H7 (cell line): ENCODE results near the gene LRRFIP1. TPM values are rescaled to one million over a fixed set of nuclear protein-coding genes. Genes with fewer than 3 reads are reported as not detected.
A peak's percentile ranks its signal among the peaks of the same experiment; 100 is the strongest.

Source experiments
- DNase-seq: peaks from one replicate; pipeline ENCODE4 v3.0.0; 2012
- H3K27me3 ChIP-seq: 2 replicates; pipeline ENCODE4 v1.6.0; 2011; ENCODE audit warnings: mild to moderate bottlenecking, low read length; ENCODE audit not compliant: control insufficient read depth, insufficient read depth
- H3K36me3 ChIP-seq: replicated peaks from 2 replicates; pipeline ENCODE4 v1.5.1; 2011; ENCODE audit warnings: low read length; ENCODE audit not compliant: control insufficient read depth, insufficient read depth
- H3K4me3 ChIP-seq: 2 replicates; pipeline ENCODE4 v1.5.1; 2011; ENCODE audit warnings: low read depth, mild to moderate bottlenecking, control low read depth, low read length, moderate library complexity; ENCODE audit not compliant: insufficient read depth
- total RNA-seq: library from RNA; depleted of rRNA; stranded (reverse); fragments of >200 nt; shearing (Covaris generic); gene quantifications from 2 replicates; pipeline ENCODE4 v1.2.3, GENCODE V29; 2014

Gene LRRFIP1
- total RNA-seq, 1 experiment from 2014 or later = 49.9 TPM

DNA sequence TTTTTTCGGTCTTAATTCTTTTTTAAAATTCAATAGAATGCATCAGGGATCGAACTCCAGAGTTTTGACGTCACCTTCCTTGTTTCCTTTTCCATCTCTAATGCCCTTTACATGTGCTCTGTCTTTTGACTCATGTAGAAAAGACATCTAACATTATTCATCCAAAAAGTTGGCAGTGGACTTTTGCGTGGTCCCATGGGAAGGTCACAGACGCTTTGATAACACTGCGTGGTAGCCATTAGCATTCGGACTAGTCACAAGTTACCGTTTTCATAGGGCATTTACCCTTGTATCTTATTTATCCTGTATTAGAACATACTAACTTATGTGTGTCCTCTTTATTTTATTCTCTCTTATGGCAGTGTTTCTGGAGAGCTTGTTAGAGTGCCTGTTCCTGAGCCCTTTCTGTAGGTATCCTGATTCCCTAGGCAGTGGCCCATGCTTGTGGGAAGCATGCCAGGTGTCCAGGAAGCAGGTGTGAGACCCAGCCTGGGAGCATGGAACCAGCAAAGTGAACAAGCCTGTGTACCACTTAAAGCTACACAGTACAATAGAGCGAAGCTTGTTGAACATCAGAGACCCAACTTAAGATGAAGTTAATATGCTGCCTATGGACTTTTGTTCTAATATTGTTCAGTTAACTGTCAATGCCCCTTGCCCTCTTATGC, 97.6 kb downstream of the LRRFIP1 start:
- DNase-seq = no peak
- Histone ChIP-seq H3K4me3 (no peak overlapping the region), H3K36me3 (no peaks in the 10 kb centered on the region), H3K27me3 (no peaks in the 10 kb centered on the region)

- Histone ChIP-seq H3K27me3 (no peaks in the 10 kb centered on the region), H3K36me3 (no peaks in the 10 kb centered on the region), H3K4me3 (no peak overlapping the region)
- DNase-seq = no peak
These were observed 98.3 kb downstream of the LRRFIP1 start for GRCh38 chr2:237725661-237726060.

DNA sequence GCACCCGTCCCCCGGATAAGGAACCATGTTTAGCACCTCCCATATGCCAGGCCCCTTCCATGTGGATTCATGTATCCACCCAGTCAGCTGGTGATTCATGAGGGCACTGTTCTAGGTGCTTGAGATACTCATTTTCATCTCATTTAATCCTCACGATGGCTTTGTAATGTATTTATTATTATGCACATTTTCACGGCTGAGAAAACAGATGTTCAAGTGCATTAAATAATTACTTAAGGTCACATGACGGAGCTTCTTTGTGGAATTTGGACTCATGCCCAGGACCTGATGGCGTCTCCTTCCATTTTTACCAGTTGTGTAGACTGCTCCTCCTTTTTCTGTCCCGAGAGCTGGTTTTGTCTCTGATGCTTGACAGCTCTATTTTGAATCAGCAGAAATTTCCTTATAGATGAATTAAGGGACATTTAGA, 99.0 kb downstream of the LRRFIP1 start:
- no peak overlapping the region for H3K4me3 ChIP-seq
- H3K27me3 ChIP-seq = no peaks in the 10 kb centered on the region
- H3K36me3 ChIP-seq = no peaks in the 10 kb centered on the region
- no peak for DNase-seq

GRCh38 chr2:237727363-237727762, 100.0 kb downstream of the LRRFIP1 start:
- Histone ChIP-seq H3K4me3 (no peak overlapping the region), H3K27me3 (no peaks in the 10 kb centered on the region), H3K36me3 (no peaks in the 10 kb centered on the region)
- DNase-seq = no peak

- H3K36me3 ChIP-seq = no peaks in the 10 kb centered on the region
- DNase-seq = no peak
- H3K4me3 ChIP-seq = no peak overlapping the region
- H3K27me3 ChIP-seq = no peaks in the 10 kb centered on the region
These were observed 102.5 kb downstream of the LRRFIP1 start for GRCh38 chr2:237729681-237730475.

- no peaks in the 10 kb centered on the region for H3K27me3 ChIP-seq
- H3K36me3 ChIP-seq = no peaks in the 10 kb centered on the region
- DNase-seq = no peak
- no peak overlapping the region for H3K4me3 ChIP-seq
These were observed 104.3 kb downstream of the LRRFIP1 start for GRCh38 chr2:237731663-237732062.

GRCh38 chr2:237732070-237732469, 104.7 kb downstream of the LRRFIP1 start:
- no peaks in the 10 kb centered on the region; the same call in 1 of the 2 replicates for H3K36me3 ChIP-seq
- DNase-seq = no peak
- H3K27me3 ChIP-seq = no peaks in the 10 kb centered on the region
- H3K4me3 ChIP-seq = no peak overlapping the region

GRCh38 chr2:237732790-237733381, 105.5 kb downstream of the LRRFIP1 start:
- Histone ChIP-seq H3K27me3 (no peaks in the 10 kb centered on the region), H3K36me3 (no peaks in the 10 kb centered on the region; the same call in 1 of the 2 replicates), H3K4me3 (no peak overlapping the region)
- peak; percentile 66 for DNase-seq

GRCh38 chr2:237733677-237734300, 106.4 kb downstream of the LRRFIP1 start:
- no peak overlapping the region for H3K4me3 ChIP-seq
- peak; percentile 74 for DNase-seq

GRCh38 chr2:237734905-237735623, 107.7 kb downstream of the LRRFIP1 start:
- Histone ChIP-seq H3K27me3 (no peaks in the 10 kb centered on the region), H3K4me3 (no peak overlapping the region), H3K36me3 (no peaks in the 10 kb centered on the region; the same call in 1 of the 2 replicates)
- peak; percentile 69 for DNase-seq

More at GRCh38 chr2:237733677-237734300, 106.4 kb downstream of the LRRFIP1 start:
- H3K36me3 ChIP-seq = no peaks in the 10 kb centered on the region; the same call in 1 of the 2 replicates
- H3K27me3 ChIP-seq = no peaks in the 10 kb centered on the region

DNA sequence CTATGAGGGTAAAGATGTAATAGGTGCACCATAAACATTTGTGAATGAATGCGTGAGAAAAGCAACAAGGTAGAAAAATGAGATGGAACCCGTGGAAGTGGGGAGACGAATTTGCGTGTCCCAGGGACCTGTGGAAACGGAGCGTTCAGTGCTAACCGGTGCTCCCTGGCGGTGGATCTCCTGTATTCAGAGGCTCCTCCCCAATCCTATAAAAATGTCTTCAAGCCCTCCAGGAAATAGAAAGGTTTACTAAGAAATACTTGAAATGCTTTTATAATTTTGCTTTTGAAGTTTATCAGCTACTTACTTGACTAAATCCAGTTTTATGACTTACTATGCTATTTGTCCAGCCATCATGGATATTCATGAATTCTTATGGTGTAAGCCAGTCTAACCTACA, 108.4 kb downstream of the LRRFIP1 start:
- no peaks in the 10 kb centered on the region; the same call in 1 of the 2 replicates for H3K36me3 ChIP-seq
- no peak overlapping the region for H3K4me3 ChIP-seq
- no peaks in the 10 kb centered on the region for H3K27me3 ChIP-seq
- no peak for DNase-seq

- no peaks in the 10 kb centered on the region; the same call in 1 of the 2 replicates for H3K36me3 ChIP-seq
- no peak overlapping the region for H3K4me3 ChIP-seq
- no peaks in the 10 kb centered on the region for H3K27me3 ChIP-seq
- no peak for DNase-seq
These were observed 109.4 kb downstream of the LRRFIP1 start for GRCh38 chr2:237736783-237737182.

GRCh38 chr2:237737196-237737865, 109.9 kb downstream of the LRRFIP1 start:
- Histone ChIP-seq H3K4me3 (no peak overlapping the region), H3K36me3 (no peaks in the 10 kb centered on the region; the same call in 1 of the 2 replicates), H3K27me3 (no peaks in the 10 kb centered on the region)
- DNase-seq = no peak
